WTC11 (cell line): ENCODE results near the gene LY6G5C. TPM values are rescaled to one million over a fixed set of nuclear protein-coding genes. Genes with fewer than 3 reads are reported as not detected.

Experiments used
- ATAC-seq: fragments of 200-7000 bp; cut with Tn5 transposase; 2 replicates; pipeline ENCODE4 v1.10.0; 2021; ENCODE audit warnings: mild to moderate bottlenecking, moderate library complexity
- CTCF ChIA-PET: fragments of 300-600 bp; sonication (Branson Sonifier 250); formaldehyde crosslinking; loops from one replicate; lab custom pipeline; 2021; ENCODE audit warnings: antibody characterized with exemption; lab: Charles Lee
- POLR2A ChIA-PET: fragments of 350-600 bp; sonication (Branson Sonifier 250); formaldehyde crosslinking; loops from one replicate; lab custom pipeline; 2021; ENCODE audit warnings: antibody characterized with exemption; lab: Charles Lee
- DNase-seq: peaks from one replicate; pipeline ENCODE4 v3.0.0; 2021; ENCODE audit warnings: low spot score
- H3K27ac Mint-ChIP-seq: 2 replicates; pipeline ENCODE4 v1.8.0; 2021; ENCODE audit warnings: mixed read lengths
- H3K27me3 Mint-ChIP-seq: 2 replicates; pipeline ENCODE4 v1.8.0; 2021; ENCODE audit warnings: low read depth, mild to moderate bottlenecking, moderate library complexity, mixed read lengths
- H3K36me3 Mint-ChIP-seq: 2 replicates; pipeline ENCODE4 v1.8.0; 2021; ENCODE audit warnings: mixed read lengths
- H3K4me1 Mint-ChIP-seq: 2 replicates; pipeline ENCODE4 v1.8.0; 2022; ENCODE audit warnings: mixed read lengths
- H3K4me3 Mint-ChIP-seq: 2 replicates; pipeline ENCODE4 v1.8.0; 2021; ENCODE audit warnings: mild to moderate bottlenecking, moderate library complexity, mixed read lengths
- H3K9me3 Mint-ChIP-seq: 2 replicates; pipeline ENCODE4 v1.8.0; 2021; ENCODE audit warnings: mixed read lengths
- ATF1 ChIP-seq: sonication (generic); formaldehyde crosslinking; IDR thresholded peaks from 2 replicates; pipeline ENCODE4 v1.8.1; 2023; ENCODE audit warnings: mild to moderate bottlenecking, moderate library complexity, missing genetic modification reagents
- E2F5 ChIP-seq: sonication (generic); formaldehyde crosslinking; IDR thresholded peaks from 2 replicates; pipeline ENCODE4 v1.8.1; 2022; ENCODE audit warnings: mild to moderate bottlenecking, moderate library complexity, missing genetic modification reagents
- ESRRA ChIP-seq: sonication (generic); formaldehyde crosslinking; IDR thresholded peaks from 2 replicates; pipeline ENCODE4 v1.8.1; 2022; ENCODE audit warnings: mild to moderate bottlenecking, missing genetic modification reagents, borderline replicate concordance
- FOXP1 ChIP-seq: sonication (generic); formaldehyde crosslinking; IDR thresholded peaks from 2 replicates; pipeline ENCODE4 v1.8.0; 2022; ENCODE audit warnings: missing genetic modification reagents, mild to moderate bottlenecking, moderate library complexity, borderline replicate concordance
- JAZF1 ChIP-seq: fragments of 250-450 bp; sonication (Bioruptor Pico); IDR thresholded peaks from 2 replicates; pipeline ENCODE4 v1.9.0; 2021; ENCODE audit warnings: moderate library complexity, mild to moderate bottlenecking, inconsistent platforms
- NR3C1 ChIP-seq: sonication (generic); formaldehyde crosslinking; conservative IDR thresholded peaks from 2 replicates; pipeline ENCODE4 v1.8.1; 2023; ENCODE audit warnings: low read depth, mild to moderate bottlenecking, missing genetic modification reagents
- RELA ChIP-seq: sonication (generic); formaldehyde crosslinking; IDR thresholded peaks from 2 replicates; pipeline ENCODE4 v1.8.1; 2022; ENCODE audit warnings: missing genetic modification reagents, mild to moderate bottlenecking, borderline replicate concordance
- SMAD4 ChIP-seq: sonication (generic); formaldehyde crosslinking; IDR thresholded peaks from 2 replicates; pipeline ENCODE4 v1.8.0; 2022; ENCODE audit warnings: mild to moderate bottlenecking, missing genetic modification reagents
- ZBTB21 ChIP-seq: sonication (generic); formaldehyde crosslinking; IDR thresholded peaks from 2 replicates; pipeline ENCODE4 v1.8.1; 2023; ENCODE audit warnings: mild to moderate bottlenecking, missing genetic modification reagents, borderline replicate concordance
- ZNF138 ChIP-seq: sonication (generic); formaldehyde crosslinking; conservative IDR thresholded peaks from 2 replicates; pipeline ENCODE4 v1.8.1; 2022; ENCODE audit warnings: mild to moderate bottlenecking, moderate library complexity, missing genetic modification reagents
- ZNF263 ChIP-seq: sonication (generic); formaldehyde crosslinking; IDR thresholded peaks from 2 replicates; pipeline ENCODE4 v1.8.1; 2022; ENCODE audit warnings: low read depth, mild to moderate bottlenecking, moderate library complexity, missing genetic modification reagents
- ZNF416 ChIP-seq: fragments of 250-450 bp; sonication (Bioruptor Pico); IDR thresholded peaks from 2 replicates; pipeline ENCODE4 v1.9.0; 2021; ENCODE audit warnings: mild to moderate bottlenecking, inconsistent platforms
- ZNF423 ChIP-seq: fragments of 250-450 bp; sonication (Bioruptor Pico); IDR thresholded peaks from 2 replicates; pipeline ENCODE4 v2.1.2; 2022; ENCODE audit warnings: mild to moderate bottlenecking, moderate library complexity
- ZNF425 ChIP-seq: fragments of 250-450 bp; sonication (Bioruptor Pico); conservative IDR thresholded peaks from 2 replicates; pipeline ENCODE4 v1.9.0; 2021; ENCODE audit warnings: mild to moderate bottlenecking
- ZSCAN18 ChIP-seq: fragments of 250-450 bp; sonication (Bioruptor Pico); IDR thresholded peaks from 2 replicates; pipeline ENCODE4 v2.1.2; 2022; ENCODE audit warnings: mild to moderate bottlenecking, moderate library complexity
- total RNA-seq: library from RNA; stranded (reverse); gene quantifications from 3 replicates; pipeline ENCODE4 v1.2.3, GENCODE V29; 2021
- TF ChIP-seq, protein P1 (sequence below): sonication (generic); formaldehyde crosslinking; IDR thresholded peaks from 2 replicates; pipeline ENCODE4 v1.8.0; 2023; ENCODE audit warnings: mild to moderate bottlenecking, missing genetic modification reagents
- TF ChIP-seq, protein P2 (sequence below): fragments of 200-600 bp; IDR thresholded peaks from 2 replicates; pipeline ENCODE4 v1.8.0; 2022; ENCODE audit warnings: antibody characterized with exemption
- TF ChIP-seq, protein P3 (sequence below): sonication (generic); formaldehyde crosslinking; IDR thresholded peaks from 2 replicates; pipeline ENCODE4 v1.8.1; 2023; ENCODE audit warnings: mild to moderate bottlenecking, missing genetic modification reagents
- TF ChIP-seq, protein P4 (sequence below): sonication (generic); formaldehyde crosslinking; IDR thresholded peaks from 2 replicates; pipeline ENCODE4 v1.8.1; 2023; ENCODE audit warnings: mild to moderate bottlenecking, missing genetic modification reagents, moderate library complexity
- TF ChIP-seq, protein P5 (sequence below): sonication (generic); formaldehyde crosslinking; IDR thresholded peaks from 2 replicates; pipeline ENCODE4 v1.8.1; 2022; ENCODE audit warnings: low read depth, mild to moderate bottlenecking, moderate library complexity, missing genetic modification reagents, borderline replicate concordance

The LY6G5C gene
- total RNA-seq, 1 experiment from 2014 or later, result 1.0 TPM

- TF ChIP-seq, protein P1, sequence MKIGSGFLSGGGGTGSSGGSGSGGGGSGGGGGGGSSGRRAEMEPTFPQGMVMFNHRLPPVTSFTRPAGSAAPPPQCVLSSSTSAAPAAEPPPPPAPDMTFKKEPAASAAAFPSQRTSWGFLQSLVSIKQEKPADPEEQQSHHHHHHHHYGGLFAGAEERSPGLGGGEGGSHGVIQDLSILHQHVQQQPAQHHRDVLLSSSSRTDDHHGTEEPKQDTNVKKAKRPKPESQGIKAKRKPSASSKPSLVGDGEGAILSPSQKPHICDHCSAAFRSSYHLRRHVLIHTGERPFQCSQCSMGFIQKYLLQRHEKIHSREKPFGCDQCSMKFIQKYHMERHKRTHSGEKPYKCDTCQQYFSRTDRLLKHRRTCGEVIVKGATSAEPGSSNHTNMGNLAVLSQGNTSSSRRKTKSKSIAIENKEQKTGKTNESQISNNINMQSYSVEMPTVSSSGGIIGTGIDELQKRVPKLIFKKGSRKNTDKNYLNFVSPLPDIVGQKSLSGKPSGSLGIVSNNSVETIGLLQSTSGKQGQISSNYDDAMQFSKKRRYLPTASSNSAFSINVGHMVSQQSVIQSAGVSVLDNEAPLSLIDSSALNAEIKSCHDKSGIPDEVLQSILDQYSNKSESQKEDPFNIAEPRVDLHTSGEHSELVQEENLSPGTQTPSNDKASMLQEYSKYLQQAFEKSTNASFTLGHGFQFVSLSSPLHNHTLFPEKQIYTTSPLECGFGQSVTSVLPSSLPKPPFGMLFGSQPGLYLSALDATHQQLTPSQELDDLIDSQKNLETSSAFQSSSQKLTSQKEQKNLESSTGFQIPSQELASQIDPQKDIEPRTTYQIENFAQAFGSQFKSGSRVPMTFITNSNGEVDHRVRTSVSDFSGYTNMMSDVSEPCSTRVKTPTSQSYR (CRISPR knock-in tag), result no peak
- TF ChIP-seq, protein P2, sequence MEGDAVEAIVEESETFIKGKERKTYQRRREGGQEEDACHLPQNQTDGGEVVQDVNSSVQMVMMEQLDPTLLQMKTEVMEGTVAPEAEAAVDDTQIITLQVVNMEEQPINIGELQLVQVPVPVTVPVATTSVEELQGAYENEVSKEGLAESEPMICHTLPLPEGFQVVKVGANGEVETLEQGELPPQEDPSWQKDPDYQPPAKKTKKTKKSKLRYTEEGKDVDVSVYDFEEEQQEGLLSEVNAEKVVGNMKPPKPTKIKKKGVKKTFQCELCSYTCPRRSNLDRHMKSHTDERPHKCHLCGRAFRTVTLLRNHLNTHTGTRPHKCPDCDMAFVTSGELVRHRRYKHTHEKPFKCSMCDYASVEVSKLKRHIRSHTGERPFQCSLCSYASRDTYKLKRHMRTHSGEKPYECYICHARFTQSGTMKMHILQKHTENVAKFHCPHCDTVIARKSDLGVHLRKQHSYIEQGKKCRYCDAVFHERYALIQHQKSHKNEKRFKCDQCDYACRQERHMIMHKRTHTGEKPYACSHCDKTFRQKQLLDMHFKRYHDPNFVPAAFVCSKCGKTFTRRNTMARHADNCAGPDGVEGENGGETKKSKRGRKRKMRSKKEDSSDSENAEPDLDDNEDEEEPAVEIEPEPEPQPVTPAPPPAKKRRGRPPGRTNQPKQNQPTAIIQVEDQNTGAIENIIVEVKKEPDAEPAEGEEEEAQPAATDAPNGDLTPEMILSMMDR, result no peak
- TF ChIP-seq JAZF1 (CRISPR knock-in tag) (no peak), ESRRA (CRISPR knock-in tag) (no peak), RELA (CRISPR knock-in tag) (no peak), NR3C1 (CRISPR knock-in tag) (no peak), ZSCAN18 (CRISPR knock-in tag) (no peak), ZNF416 (no peak), SMAD4 (no peak)
- TF ChIP-seq, protein P3, sequence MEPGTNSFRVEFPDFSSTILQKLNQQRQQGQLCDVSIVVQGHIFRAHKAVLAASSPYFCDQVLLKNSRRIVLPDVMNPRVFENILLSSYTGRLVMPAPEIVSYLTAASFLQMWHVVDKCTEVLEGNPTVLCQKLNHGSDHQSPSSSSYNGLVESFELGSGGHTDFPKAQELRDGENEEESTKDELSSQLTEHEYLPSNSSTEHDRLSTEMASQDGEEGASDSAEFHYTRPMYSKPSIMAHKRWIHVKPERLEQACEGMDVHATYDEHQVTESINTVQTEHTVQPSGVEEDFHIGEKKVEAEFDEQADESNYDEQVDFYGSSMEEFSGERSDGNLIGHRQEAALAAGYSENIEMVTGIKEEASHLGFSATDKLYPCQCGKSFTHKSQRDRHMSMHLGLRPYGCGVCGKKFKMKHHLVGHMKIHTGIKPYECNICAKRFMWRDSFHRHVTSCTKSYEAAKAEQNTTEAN (CRISPR knock-in tag), result no peak
Measured at GRCh38 chr6:31676322-31676903, 4.5 kb downstream of the LY6G5C start (continued).

DNA sequence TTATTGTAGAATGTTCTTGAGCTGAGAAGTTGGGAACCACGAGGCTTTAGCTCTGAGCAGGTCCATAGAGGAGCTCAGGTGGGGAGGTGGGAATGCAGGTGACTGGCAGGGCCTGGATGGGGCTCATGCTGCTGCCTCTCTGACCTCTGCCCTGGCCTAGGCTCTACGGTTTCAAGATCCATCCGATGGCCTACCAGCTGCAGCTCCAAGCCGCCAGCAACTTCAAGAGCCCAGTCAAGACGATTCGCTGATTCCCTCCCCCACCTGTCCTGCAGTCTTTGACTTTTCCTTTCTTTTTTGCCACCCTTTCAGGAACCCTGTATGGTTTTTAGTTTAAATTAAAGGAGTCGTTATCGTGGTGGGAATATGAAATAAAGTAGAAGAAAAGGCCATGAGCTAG, 11.2 kb downstream of the LY6G5C start, which contains the start of gene LY6G5B:
TSS of gene LY6G5B (plus strand) at position 301 of the 400 bp plus-strand sequence. CDS start 975 bp downstream, outside the sequence.
- no peaks in the 10 kb centered on the region for H3K9me3 Mint-ChIP-seq
- ChIA-PET POLR2A (no interaction called here), CTCF (interaction anchor here (0.8 to 1.9 kb wide), 2 partner anchors 72 to 100 kb away, joined by 4 read pairs; no protein-coding TSS in a partner anchor)
- ATAC-seq, result no peak
- no peaks in the 10 kb centered on the region for H3K27me3 Mint-ChIP-seq
- peaks cover 61% of the 10 kb centered on the region for H3K36me3 Mint-ChIP-seq
- no peak within 1 kb of the TSS for H3K27ac Mint-ChIP-seq
- DNase-seq, result no peak
- H3K4me3 Mint-ChIP-seq, result no peak within 1 kb of the TSS
- H3K4me1 Mint-ChIP-seq, result peaks cover 12% of the 10 kb centered on the region
- TF ChIP-seq ATF1 (no peak), ZNF138 (CRISPR knock-in tag) (no peak), ZNF423 (CRISPR knock-in tag) (no peak), FOXP1 (no peak), ZNF263 (CRISPR knock-in tag) (no peak), ZNF425 (CRISPR knock-in tag) (no peak), ZBTB21 (no peak), E2F5 (no peak)
- TF ChIP-seq, protein P2, result no peak
- TF ChIP-seq, protein P4, sequence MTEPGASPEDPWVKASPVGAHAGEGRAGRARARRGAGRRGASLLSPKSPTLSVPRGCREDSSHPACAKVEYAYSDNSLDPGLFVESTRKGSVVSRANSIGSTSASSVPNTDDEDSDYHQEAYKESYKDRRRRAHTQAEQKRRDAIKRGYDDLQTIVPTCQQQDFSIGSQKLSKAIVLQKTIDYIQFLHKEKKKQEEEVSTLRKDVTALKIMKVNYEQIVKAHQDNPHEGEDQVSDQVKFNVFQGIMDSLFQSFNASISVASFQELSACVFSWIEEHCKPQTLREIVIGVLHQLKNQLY (CRISPR knock-in tag), result no peak
- TF ChIP-seq, protein P5, sequence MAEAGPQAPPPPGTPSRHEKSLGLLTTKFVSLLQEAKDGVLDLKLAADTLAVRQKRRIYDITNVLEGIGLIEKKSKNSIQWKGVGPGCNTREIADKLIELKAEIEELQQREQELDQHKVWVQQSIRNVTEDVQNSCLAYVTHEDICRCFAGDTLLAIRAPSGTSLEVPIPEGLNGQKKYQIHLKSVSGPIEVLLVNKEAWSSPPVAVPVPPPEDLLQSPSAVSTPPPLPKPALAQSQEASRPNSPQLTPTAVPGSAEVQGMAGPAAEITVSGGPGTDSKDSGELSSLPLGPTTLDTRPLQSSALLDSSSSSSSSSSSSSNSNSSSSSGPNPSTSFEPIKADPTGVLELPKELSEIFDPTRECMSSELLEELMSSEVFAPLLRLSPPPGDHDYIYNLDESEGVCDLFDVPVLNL (CRISPR knock-in tag), result no peak
